Calu3 (cell line): ENCODE data around the gene MMP11. TPM values are rescaled to one million over a fixed set of nuclear protein-coding genes. Genes with fewer than 3 reads are reported as not detected.

Experiments
- BruUV-seq: library from RNA; stranded (reverse); fragments of 400-500 nt; replicated peaks from 2 replicates; lab custom pipeline; 2021; lab: Mats Ljungman, UMichigan
- CTCF ChIA-PET: fragments of 300-600 bp; sonication (Branson Sonifier 250); formaldehyde crosslinking; loops from one replicate; lab custom pipeline; 2022; ENCODE audit warnings: antibody characterized with exemption; lab: Charles Lee
- DNase-seq: peaks from one replicate; pipeline ENCODE4 v3.0.0; 2022
- H3K27ac Mint-ChIP-seq: one replicate; pipeline ENCODE4 v1.8.0; 2022; ENCODE audit warnings: mixed read lengths; ENCODE audit not compliant: unreplicated experiment
- H3K27me3 Mint-ChIP-seq: one replicate; pipeline ENCODE4 v1.8.0; 2022; ENCODE audit warnings: mixed read lengths; ENCODE audit not compliant: unreplicated experiment
- H3K36me3 Mint-ChIP-seq: one replicate; pipeline ENCODE4 v1.8.0; 2022; ENCODE audit warnings: mild to moderate bottlenecking, moderate library complexity, mixed read lengths; ENCODE audit not compliant: insufficient read depth, unreplicated experiment
- H3K4me1 Mint-ChIP-seq: one replicate; pipeline ENCODE4 v1.8.0; 2022; ENCODE audit warnings: mild to moderate bottlenecking, low read depth, mixed read lengths; ENCODE audit not compliant: unreplicated experiment
- H3K4me3 Mint-ChIP-seq: one replicate; pipeline ENCODE4 v1.8.0; 2022; ENCODE audit warnings: mild to moderate bottlenecking, low read depth, moderate library complexity, mixed read lengths; ENCODE audit not compliant: unreplicated experiment
- H3K9me3 Mint-ChIP-seq: one replicate; pipeline ENCODE4 v1.8.0; 2022; ENCODE audit warnings: low read depth, mixed read lengths; ENCODE audit not compliant: unreplicated experiment
- intact Hi-C: fragments of 100-400 bp; cut with micrococcal nuclease; formaldehyde crosslinking; loops from one replicate; pipeline ENCODE4 v1.10.0; 2022; ENCODE audit not compliant: unreplicated experiment
- total RNA-seq: library from RNA; stranded (reverse); gene quantifications from 2 replicates; pipeline ENCODE4 v1.2.3, GENCODE V29; 2022
- TF ChIP-seq, protein P1 (sequence below): fragments of 200-600 bp; IDR thresholded peaks from one replicate; pipeline ENCODE4 v1.8.0; 2022; ENCODE audit warnings: antibody characterized with exemption; ENCODE audit not compliant: unreplicated experiment

Gene MMP11
- total RNA-seq, 1 experiment from 2014 or later = 2.0 TPM

DNA sequence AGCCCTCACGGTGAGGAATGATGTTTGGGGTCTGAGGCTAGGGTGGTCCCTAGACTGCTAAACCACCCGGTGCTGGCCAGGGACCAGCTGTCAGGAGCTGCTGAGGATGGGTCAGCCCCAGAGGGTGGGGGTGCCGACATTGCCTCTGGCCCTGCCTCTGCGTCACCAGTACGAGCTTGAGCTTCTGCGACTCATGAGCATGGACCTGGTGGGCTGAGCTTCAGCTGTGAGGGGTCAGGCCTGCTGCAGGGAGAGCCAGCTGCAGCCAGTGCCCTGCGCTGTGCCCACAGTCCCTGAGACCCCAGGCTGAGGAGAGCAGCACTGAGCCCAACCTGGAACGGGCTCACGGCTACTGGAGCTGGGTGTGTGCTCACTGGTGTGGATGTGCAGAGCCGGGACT is 59.1 kb downstream of the MMP11 start:
- H3K9me3 Mint-ChIP-seq = no peaks in the 10 kb centered on the region
- TF ChIP-seq, protein P1, sequence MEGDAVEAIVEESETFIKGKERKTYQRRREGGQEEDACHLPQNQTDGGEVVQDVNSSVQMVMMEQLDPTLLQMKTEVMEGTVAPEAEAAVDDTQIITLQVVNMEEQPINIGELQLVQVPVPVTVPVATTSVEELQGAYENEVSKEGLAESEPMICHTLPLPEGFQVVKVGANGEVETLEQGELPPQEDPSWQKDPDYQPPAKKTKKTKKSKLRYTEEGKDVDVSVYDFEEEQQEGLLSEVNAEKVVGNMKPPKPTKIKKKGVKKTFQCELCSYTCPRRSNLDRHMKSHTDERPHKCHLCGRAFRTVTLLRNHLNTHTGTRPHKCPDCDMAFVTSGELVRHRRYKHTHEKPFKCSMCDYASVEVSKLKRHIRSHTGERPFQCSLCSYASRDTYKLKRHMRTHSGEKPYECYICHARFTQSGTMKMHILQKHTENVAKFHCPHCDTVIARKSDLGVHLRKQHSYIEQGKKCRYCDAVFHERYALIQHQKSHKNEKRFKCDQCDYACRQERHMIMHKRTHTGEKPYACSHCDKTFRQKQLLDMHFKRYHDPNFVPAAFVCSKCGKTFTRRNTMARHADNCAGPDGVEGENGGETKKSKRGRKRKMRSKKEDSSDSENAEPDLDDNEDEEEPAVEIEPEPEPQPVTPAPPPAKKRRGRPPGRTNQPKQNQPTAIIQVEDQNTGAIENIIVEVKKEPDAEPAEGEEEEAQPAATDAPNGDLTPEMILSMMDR = no peak
- no peaks in the 10 kb centered on the region for H3K4me1 Mint-ChIP-seq
- CTCF ChIA-PET = no interaction called here
- DNase-seq = no peak
- intact Hi-C loops = loop anchor here (10.0 kb wide), 1 partner anchor 47 kb away; the partner anchor contains the start of gene SMARCB1
- H3K27ac Mint-ChIP-seq = no peak overlapping the region
- no TSS peak for BruUV-seq
- H3K4me3 Mint-ChIP-seq = no peak overlapping the region
- no peaks in the 10 kb centered on the region for H3K27me3 Mint-ChIP-seq
- H3K36me3 Mint-ChIP-seq = peaks cover 24% of the 10 kb centered on the region

DNA sequence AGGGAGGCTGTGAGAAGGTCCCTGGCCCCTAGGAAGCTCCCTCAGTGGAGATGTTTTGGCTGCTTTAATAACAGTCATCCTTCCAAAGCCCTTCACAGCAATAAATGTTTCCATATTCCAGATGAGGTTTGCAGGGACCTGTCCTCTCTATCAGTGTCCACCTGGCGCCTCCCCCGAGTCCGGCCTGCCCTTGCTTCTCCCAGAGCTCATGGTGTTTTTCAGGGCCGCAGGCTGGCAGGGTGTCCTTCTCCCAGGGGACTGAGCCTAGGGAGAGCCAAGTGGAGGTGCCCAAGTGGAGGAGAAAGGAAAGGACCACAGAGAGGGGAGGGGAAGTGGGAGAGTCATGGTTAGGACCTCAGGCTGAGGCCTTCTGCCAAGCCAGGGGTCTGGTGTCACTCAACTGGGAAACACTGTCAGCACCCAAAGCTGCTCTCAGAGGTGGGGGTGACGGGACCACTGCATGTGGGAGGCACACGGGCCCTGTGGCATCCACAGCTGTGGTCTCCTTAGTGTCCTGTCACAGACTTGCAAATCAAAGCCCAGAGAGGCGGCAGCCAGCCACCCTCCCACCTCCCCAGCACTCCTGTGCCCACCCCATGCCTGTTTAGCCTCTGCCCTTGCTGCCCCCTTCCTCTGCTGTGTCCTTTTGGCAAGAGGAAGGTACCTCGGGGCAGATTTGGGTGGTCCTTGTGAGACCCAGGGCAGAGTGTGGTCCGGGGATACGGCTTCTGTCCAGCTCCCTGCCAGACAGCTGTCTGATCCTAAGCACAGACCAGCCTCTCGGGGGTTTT is 59.8 kb downstream of the MMP11 start:
- no TSS peak for BruUV-seq
- intact Hi-C loops = loop anchor here (10.0 kb wide), 1 partner anchor 48 kb away; the partner anchor contains the start of gene SMARCB1
- Mint-ChIP-seq H3K27me3 (no peaks in the 10 kb centered on the region), H3K36me3 (peaks cover 30% of the 10 kb centered on the region), H3K4me1 (no peaks in the 10 kb centered on the region), H3K9me3 (no peaks in the 10 kb centered on the region), H3K4me3 (no peak overlapping the region), H3K27ac (no peak overlapping the region)
- CTCF ChIA-PET = interaction anchor here (0.5 kb wide), 1 partner anchor 34 kb away, joined by 3 read pairs; no protein-coding TSS in a partner anchor
- TF ChIP-seq, protein P1 = no peak
- no peak for DNase-seq

- CTCF ChIA-PET = interaction anchor here (0.5 kb wide), 1 partner anchor 35 kb away, joined by 3 read pairs; no protein-coding TSS in a partner anchor
- no peak overlapping the region for H3K27ac Mint-ChIP-seq
- no peak for DNase-seq
- H3K9me3 Mint-ChIP-seq = no peaks in the 10 kb centered on the region
- intact Hi-C loops = loop anchor here (10.0 kb wide), 1 partner anchor 48 kb away; the partner anchor contains the start of gene SMARCB1
- H3K36me3 Mint-ChIP-seq = peaks cover 35% of the 10 kb centered on the region
- TF ChIP-seq, protein P1 = no peak
- peaks cover 6% of the 10 kb centered on the region for H3K4me1 Mint-ChIP-seq
- H3K4me3 Mint-ChIP-seq = no peak overlapping the region
- BruUV-seq = no TSS peak
- peaks cover 2% of the 10 kb centered on the region for H3K27me3 Mint-ChIP-seq
These were observed 60.5 kb downstream of the MMP11 start for GRCh38 chr22:23833017-23833751.

Other genes with a start within 250 kb of the MMP11 start
- not detected in 2 replicates for gene IGLL1, start 192.6 kb upstream of the MMP11 start, total RNA-seq
- 1.1 and 1.9 TPM in 2 replicates for gene DRICH1, start 140.5 kb upstream of the MMP11 start, total RNA-seq
- not detected in 2 replicates for gene RGL4, start 81.8 kb upstream of the MMP11 start, total RNA-seq
- gene ZNF70, start 21.7 kb upstream of the MMP11 start, total RNA-seq = 6.5 and 6.6 TPM in 2 replicates
- gene VPREB3, start 18.4 kb upstream of the MMP11 start, total RNA-seq = 0.86 TPM in 1 of 2 replicates, not detected in the other
- not detected in 2 replicates for gene C22orf15, start 9.9 kb upstream of the MMP11 start, total RNA-seq
- gene CHCHD10, start 4.9 kb upstream of the MMP11 start, total RNA-seq = 155 and 181 TPM in 2 replicates
- gene SMARCB1, start 14.1 kb downstream of the MMP11 start, total RNA-seq = 88.2 and 88.8 TPM in 2 replicates
- gene DERL3, start 66.2 kb downstream of the MMP11 start, total RNA-seq = 2.9 and 3.7 TPM in 2 replicates
- 18.9 and 32.8 TPM in 2 replicates for gene SLC2A11, start 85.0 kb downstream of the MMP11 start, total RNA-seq
- 669 and 679 TPM in 2 replicates for gene MIF, start 121.5 kb downstream of the MMP11 start, total RNA-seq
- gene GSTT2B, start 188.3 kb downstream of the MMP11 start, total RNA-seq = 3.6 and 5.4 TPM in 2 replicates
- gene DDTL, start 194.0 kb downstream of the MMP11 start, total RNA-seq = 3.4 and 4.1 TPM in 2 replicates
- 101 and 115 TPM in 2 replicates for gene DDT, start 201.6 kb downstream of the MMP11 start, total RNA-seq
- gene GSTT2, start 207.3 kb downstream of the MMP11 start, total RNA-seq = 0.64 and 0.85 TPM in 2 replicates
- not detected in 2 replicates for gene GSTT4, start 232.6 kb downstream of the MMP11 start, total RNA-seq
- 57.0 and 59.3 TPM in 2 replicates for gene CABIN1, start 238.5 kb downstream of the MMP11 start, total RNA-seq